K562 (cell line): Measurements from ENCODE around the gene WDR55. TPM values are rescaled to one million over a fixed set of nuclear protein-coding genes. Genes with fewer than 3 reads are reported as not detected.
A peak's percentile ranks its signal among the peaks of the same experiment; 100 is the strongest.

ENCODE experiments used
- ELF4 ChIP-seq: fragments of 450-650 bp; formaldehyde crosslinking; IDR thresholded peaks from 2 replicates; pipeline ENCODE4 v1.4.0; 2022; ENCODE audit warnings: missing genetic modification characterization
- KDM1A ChIP-seq, 2 experiments: fragments of 450-650 bp; IDR thresholded peaks; 2 replicates each; pipeline ENCODE4 v1.6.1; 2016; ENCODE audit warnings: mild to moderate bottlenecking in 2 of 2
- MTA3 ChIP-seq: fragments of 450-650 bp; formaldehyde crosslinking; IDR thresholded peaks from 2 replicates; pipeline ENCODE4 v1.6.1; 2017; ENCODE audit warnings: mild to moderate bottlenecking, borderline replicate concordance
- MXI1 ChIP-seq: IDR thresholded peaks from 2 replicates; pipeline ENCODE4 v1.6.1; 2011; ENCODE audit warnings: low read depth, mild to moderate bottlenecking, improper control_type of control experiment, low read length
- NBN ChIP-seq: fragments of 450-650 bp; IDR thresholded peaks from 2 replicates; pipeline ENCODE4 v1.6.1; 2016; ENCODE audit warnings: low read depth, mild to moderate bottlenecking
- NRF1 ChIP-seq, 2 experiments: fragments of 450-650 bp; IDR thresholded peaks in 1 of 2; conservative IDR thresholded peaks in 1 of 2; 2 replicates each; pipeline ENCODE4 v1.6.1; 2014; ENCODE audit warnings: mild to moderate bottlenecking in 2 of 2
- POLR2B ChIP-seq: fragments of 450-650 bp; IDR thresholded peaks from 2 replicates; pipeline ENCODE4 v1.6.1; 2018; ENCODE audit warnings: low read depth; ENCODE audit not compliant: partially characterized antibody
- RBM39 ChIP-seq: fragments of 200-400 bp; formaldehyde crosslinking; optimal IDR thresholded peaks from 2 replicates; pipeline ENCODE3; 2018; ENCODE audit warnings: low read depth, low read length
- SMAD3 ChIP-seq: fragments of 450-650 bp; formaldehyde crosslinking; conservative IDR thresholded peaks from 2 replicates; pipeline ENCODE4 v1.4.0; 2020; ENCODE audit warnings: mild to moderate bottlenecking
- TBP ChIP-seq: optimal IDR thresholded peaks from 2 replicates; pipeline ENCODE3; 2011; ENCODE audit warnings: low read depth, low read length, improper control_type of control experiment
- THRAP3 ChIP-seq: fragments of 450-650 bp; IDR thresholded peaks from 2 replicates; pipeline ENCODE4 v1.6.1; 2016; ENCODE audit warnings: mild to moderate bottlenecking, inconsistent platforms, borderline replicate concordance
- ZNF77 ChIP-seq: fragments of 250-450 bp; sonication (Bioruptor Pico); IDR thresholded peaks from 2 replicates; pipeline ENCODE4 v1.5.0; 2020
- polyA plus RNA-seq, 8 experiments: library from polyadenylated mRNA; depleted of rRNA in 4 of 8; stranded (reverse) in 5 of 8; unstranded in 3 of 8; fragments of >200 nt; fragmentation: Nextera tagmentation in 2 of 8; fragmentation: Illumina TruSeq in 1 of 8; extraction: Ambion mirVana in 2 of 8; extraction: Trizol in 1 of 8; gene quantifications; 2 replicates each; pipeline versions ENCODE4 v1.2.1 to v1.2.3, GENCODE V29; 2011 to 2014; ENCODE audit warnings: inconsistent platforms in 1 of 8, missing spikeins in 1 of 8
- total RNA-seq, 7 experiments: library from RNA; depleted of rRNA in 6 of 7; stranded (reverse); fragments of >200 nt in 6 of 7; fragmentation: Illumina TruSeq in 2 of 7; extraction: Trizol in 2 of 7; gene quantifications; 2 replicates each; pipeline versions ENCODE4 v1.2.1 to v1.2.3, GENCODE V29; 2011 to 2021; ENCODE audit warnings: low replicate concordance in 1 of 7
- TF ChIP-seq, protein P1 (sequence below): IDR thresholded peaks from 2 replicates; pipeline ENCODE4 v1.6.1; 2012; ENCODE audit warnings: low read depth, low read length, improper control_type of control experiment, borderline replicate concordance
- TF ChIP-seq, protein P2 (sequence below), 3 experiments: IDR thresholded peaks in 2 of 3; conservative IDR thresholded peaks in 1 of 3; 2 replicates each; pipeline ENCODE4 v1.5.1; 2011 to 2012; ENCODE audit warnings: low read length in 3 of 3, mild to moderate bottlenecking in 3 of 3, control low read depth in 2 of 3, improper control_type of control experiment in 1 of 3, inconsistent platforms in 1 of 3, low read depth in 1 of 3, mixed read lengths in 1 of 3, moderate library complexity in 1 of 3; ENCODE audit not compliant: insufficient read depth in 2 of 3
- TF ChIP-seq, protein P3 (sequence below), 2 experiments: fragments of 200-800 bp in 1 of 2; sonication (Bioruptor generic) in 1 of 2; sonication (generic) in 1 of 2; formaldehyde crosslinking in 1 of 2; IDR thresholded peaks in 1 of 2; conservative IDR thresholded peaks in 1 of 2; 2 replicates each; pipeline versions ENCODE4 v1.5.0 to v1.6.1; 2016 to 2020; ENCODE audit warnings: missing compliant biosample characterization in 1 of 2, missing genetic modification characterization in 1 of 2, missing genetic modification reagents in 1 of 2
- TF ChIP-seq, protein P4 (sequence below): sonication (generic); formaldehyde crosslinking; IDR thresholded peaks from 2 replicates; pipeline ENCODE4 v1.8.1; 2023; ENCODE audit warnings: mild to moderate bottlenecking, missing genetic modification reagents
- TF ChIP-seq, protein P5 (sequence below), 2 experiments: fragments of 450-650 bp; conservative IDR thresholded peaks; 2 replicates each; pipeline ENCODE4 v1.6.1; 2017; ENCODE audit warnings: mild to moderate bottlenecking in 2 of 2, moderate library complexity in 2 of 2

The WDR55 gene
- total and polyA plus RNA-seq, 9 of the 15 experiments (the other 6 are each of a cell fraction or from before 2014, with no cell fraction given): 5.2 to 45.0 (median 29.3) TPM

DNA sequence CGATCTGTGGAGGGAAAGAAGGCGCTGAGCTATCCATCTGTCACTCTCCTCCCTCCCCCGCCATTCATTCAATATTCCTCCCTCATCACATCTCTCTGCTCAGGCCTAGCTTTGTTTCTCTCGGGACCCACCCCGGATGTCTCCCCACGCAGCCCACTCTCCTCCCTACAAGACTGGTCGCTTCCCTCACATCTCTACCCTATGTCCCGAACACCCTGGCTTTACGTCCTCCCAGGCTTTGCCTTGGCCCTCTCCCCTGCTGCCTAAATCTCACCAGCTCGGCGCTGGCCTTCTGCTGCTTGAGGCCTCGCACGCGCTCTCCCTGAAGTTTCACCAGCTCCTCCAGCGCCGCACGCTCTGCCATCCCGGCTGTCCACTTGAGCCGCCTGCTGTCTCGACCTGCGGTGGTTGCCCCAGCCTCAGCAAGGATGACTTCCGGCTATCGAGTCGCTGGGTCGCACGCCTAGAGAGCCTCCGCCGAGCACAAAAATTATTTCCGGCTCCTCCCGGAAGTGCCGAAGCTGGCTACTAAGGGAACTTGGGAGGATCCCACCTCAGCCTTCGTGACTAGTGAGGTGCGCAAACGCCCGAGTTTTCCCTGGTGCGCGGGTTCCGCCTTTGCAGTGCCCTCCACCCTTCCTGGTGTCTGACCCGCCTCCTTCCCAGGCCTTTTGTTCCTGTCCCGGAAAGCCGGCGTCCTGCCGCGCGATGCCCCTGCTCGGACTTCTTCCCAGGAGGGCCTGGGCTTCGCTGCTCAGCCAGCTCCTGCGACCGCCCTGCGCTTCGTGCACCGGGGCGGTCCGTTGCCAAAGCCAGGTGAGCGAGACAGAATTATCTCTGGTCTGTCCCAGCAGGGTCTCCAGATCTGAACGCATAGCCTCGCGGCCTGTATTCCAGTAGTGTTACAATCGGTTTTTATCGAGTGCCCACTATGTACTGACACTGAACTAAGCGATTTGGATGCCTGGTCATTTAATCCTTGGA lies 26.5 kb downstream of the WDR55 start, which contains the start of the genes HARS1 and HARS2 (continued):
- TF ChIP-seq, protein P1, sequence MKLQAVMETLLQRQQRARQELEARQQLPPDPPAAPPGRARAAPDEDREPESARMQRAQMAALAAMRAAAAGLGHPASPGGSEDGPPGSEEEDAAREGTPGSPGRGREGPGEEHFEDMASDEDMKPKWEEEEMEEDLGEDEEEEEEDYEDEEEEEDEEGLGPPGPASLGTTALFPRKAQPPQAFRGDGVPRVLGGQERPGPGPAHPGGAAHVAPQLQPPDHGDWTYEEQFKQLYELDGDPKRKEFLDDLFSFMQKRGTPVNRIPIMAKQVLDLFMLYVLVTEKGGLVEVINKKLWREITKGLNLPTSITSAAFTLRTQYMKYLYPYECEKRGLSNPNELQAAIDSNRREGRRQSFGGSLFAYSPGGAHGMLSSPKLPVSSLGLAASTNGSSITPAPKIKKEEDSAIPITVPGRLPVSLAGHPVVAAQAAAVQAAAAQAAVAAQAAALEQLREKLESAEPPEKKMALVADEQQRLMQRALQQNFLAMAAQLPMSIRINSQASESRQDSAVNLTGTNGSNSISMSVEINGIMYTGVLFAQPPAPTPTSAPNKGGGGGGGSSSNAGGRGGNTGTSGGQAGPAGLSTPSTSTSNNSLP: no peak
- 0 out of 2 replicates have a peak, but pooled peaks have one; percentile 32 for TF ChIP-seq ELF4
- TF ChIP-seq MXI1: peak; percentile 55; the same call in 1 of the 2 replicates
- TF ChIP-seq, protein P2, sequence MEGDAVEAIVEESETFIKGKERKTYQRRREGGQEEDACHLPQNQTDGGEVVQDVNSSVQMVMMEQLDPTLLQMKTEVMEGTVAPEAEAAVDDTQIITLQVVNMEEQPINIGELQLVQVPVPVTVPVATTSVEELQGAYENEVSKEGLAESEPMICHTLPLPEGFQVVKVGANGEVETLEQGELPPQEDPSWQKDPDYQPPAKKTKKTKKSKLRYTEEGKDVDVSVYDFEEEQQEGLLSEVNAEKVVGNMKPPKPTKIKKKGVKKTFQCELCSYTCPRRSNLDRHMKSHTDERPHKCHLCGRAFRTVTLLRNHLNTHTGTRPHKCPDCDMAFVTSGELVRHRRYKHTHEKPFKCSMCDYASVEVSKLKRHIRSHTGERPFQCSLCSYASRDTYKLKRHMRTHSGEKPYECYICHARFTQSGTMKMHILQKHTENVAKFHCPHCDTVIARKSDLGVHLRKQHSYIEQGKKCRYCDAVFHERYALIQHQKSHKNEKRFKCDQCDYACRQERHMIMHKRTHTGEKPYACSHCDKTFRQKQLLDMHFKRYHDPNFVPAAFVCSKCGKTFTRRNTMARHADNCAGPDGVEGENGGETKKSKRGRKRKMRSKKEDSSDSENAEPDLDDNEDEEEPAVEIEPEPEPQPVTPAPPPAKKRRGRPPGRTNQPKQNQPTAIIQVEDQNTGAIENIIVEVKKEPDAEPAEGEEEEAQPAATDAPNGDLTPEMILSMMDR (IDR thresholded peaks at IDR 0.05 in 2 of 3, conservative IDR thresholded peaks at IDR 0.05 in 1 of 3; ENCODE audit: insufficient read depth in 2 of 3, low read depth in 1 of 3, low read length in 3 of 3): no peak
- TF ChIP-seq ZNF77 (CRISPR knock-in tag): no peak
- TF ChIP-seq, protein P3, sequence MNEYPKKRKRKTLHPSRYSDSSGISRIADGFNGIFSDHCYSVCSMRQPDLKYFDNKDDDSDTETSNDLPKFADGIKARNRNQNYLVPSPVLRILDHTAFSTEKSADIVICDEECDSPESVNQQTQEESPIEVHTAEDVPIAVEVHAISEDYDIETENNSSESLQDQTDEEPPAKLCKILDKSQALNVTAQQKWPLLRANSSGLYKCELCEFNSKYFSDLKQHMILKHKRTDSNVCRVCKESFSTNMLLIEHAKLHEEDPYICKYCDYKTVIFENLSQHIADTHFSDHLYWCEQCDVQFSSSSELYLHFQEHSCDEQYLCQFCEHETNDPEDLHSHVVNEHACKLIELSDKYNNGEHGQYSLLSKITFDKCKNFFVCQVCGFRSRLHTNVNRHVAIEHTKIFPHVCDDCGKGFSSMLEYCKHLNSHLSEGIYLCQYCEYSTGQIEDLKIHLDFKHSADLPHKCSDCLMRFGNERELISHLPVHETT (CRISPR knock-in tag; conservative IDR thresholded peaks at IDR 0.05 in 1 of 2, IDR thresholded peaks at IDR 0.05 in 1 of 2): peak in 1 of 2 experiments; percentile 66; a peak in 2 of 4 replicates
- TF ChIP-seq THRAP3: no peak
- peak; percentile 81 to 84 for TF ChIP-seq NRF1 (conservative IDR thresholded peaks at IDR 0.05 in 1 of 2, IDR thresholded peaks at IDR 0.05 in 1 of 2)
- TF ChIP-seq, protein P4, sequence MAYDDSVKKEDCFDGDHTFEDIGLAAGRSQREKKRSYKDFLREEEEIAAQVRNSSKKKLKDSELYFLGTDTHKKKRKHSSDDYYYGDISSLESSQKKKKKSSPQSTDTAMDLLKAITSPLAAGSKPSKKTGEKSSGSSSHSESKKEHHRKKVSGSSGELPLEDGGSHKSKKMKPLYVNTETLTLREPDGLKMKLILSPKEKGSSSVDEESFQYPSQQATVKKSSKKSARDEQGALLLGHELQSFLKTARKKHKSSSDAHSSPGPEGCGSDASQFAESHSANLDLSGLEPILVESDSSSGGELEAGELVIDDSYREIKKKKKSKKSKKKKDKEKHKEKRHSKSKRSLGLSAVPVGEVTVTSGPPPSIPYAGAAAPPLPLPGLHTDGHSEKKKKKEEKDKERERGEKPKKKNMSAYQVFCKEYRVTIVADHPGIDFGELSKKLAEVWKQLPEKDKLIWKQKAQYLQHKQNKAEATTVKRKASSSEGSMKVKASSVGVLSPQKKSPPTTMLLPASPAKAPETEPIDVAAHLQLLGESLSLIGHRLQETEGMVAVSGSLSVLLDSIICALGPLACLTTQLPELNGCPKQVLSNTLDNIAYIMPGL (CRISPR knock-in tag): peak; percentile 64; the same call in 1 of the 2 replicates
- peak; percentile 75 for TF ChIP-seq NBN
- TF ChIP-seq RBM39: no peak
- peak; percentile 83 for TF ChIP-seq TBP
- no peak; a peak in 1 of 4 replicates for TF ChIP-seq KDM1A (IDR thresholded peaks at IDR 0.05)
- peak; percentile 95 for TF ChIP-seq POLR2B
- TF ChIP-seq, protein P5, sequence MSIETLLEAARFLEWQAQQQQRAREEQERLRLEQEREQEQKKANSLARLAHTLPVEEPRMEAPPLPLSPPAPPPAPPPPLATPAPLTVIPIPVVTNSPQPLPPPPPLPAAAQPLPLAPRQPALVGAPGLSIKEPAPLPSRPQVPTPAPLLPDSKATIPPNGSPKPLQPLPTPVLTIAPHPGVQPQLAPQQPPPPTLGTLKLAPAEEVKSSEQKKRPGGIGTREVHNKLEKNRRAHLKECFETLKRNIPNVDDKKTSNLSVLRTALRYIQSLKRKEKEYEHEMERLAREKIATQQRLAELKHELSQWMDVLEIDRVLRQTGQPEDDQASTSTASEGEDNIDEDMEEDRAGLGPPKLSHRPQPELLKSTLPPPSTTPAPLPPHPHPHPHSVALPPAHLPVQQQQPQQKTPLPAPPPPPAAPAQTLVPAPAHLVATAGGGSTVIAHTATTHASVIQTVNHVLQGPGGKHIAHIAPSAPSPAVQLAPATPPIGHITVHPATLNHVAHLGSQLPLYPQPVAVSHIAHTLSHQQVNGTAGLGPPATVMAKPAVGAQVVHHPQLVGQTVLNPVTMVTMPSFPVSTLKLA (conservative IDR thresholded peaks at IDR 0.05): peak; percentile 79 to 92
- TF ChIP-seq SMAD3 (CRISPR knock-in tag): no peak
- TF ChIP-seq MTA3: peak; percentile 73
